ENCODE measurements around the gene PCDHB11.
A peak's percentile ranks its signal among the peaks of the same experiment; 100 is the strongest.
"Not testable (repeated sequence)": the region's sequence is repeated elsewhere in the genome, so short reads cannot be mapped to it uniquely, and the experiment has no call there.

Gene PCDHB11

GRCh38 chr5:141199359-141200235 is at the start of gene PCDHB11:
Gene PCDHB11 (plus strand): TSS chr5:141199627. CDS start chr5:141199775, 148 bp downstream.
- DNase-seq (ENCODE audit: low spot score), result peak; percentile 86

GRCh38 chr5:141149812-141150211 is 49.6 kb upstream of the PCDHB11 start, which contains the start of gene PCDHB6:
Gene PCDHB6 (plus strand): TSS chr5:141150057. CDS start chr5:141150258, 201 bp downstream.
- DNase-seq (ENCODE audit: low spot score), result no peak

GRCh38 chr5:141150224-141150992 is 49.0 kb upstream of the PCDHB11 start:
- DNase-seq (ENCODE audit: low spot score), result no peak

- no peak for DNase-seq (ENCODE audit: low spot score)
Observed at GRCh38 chr5:141150993-141151325, 48.5 kb upstream of the PCDHB11 start.

- DNase-seq (ENCODE audit: low spot score), result not testable (repeated sequence)
Observed at GRCh38 chr5:141151632-141152031, 47.8 kb upstream of the PCDHB11 start.

GRCh38 chr5:141152096-141152495 is 47.3 kb upstream of the PCDHB11 start:
- DNase-seq (ENCODE audit: low spot score), result not testable (repeated sequence)

DNA sequence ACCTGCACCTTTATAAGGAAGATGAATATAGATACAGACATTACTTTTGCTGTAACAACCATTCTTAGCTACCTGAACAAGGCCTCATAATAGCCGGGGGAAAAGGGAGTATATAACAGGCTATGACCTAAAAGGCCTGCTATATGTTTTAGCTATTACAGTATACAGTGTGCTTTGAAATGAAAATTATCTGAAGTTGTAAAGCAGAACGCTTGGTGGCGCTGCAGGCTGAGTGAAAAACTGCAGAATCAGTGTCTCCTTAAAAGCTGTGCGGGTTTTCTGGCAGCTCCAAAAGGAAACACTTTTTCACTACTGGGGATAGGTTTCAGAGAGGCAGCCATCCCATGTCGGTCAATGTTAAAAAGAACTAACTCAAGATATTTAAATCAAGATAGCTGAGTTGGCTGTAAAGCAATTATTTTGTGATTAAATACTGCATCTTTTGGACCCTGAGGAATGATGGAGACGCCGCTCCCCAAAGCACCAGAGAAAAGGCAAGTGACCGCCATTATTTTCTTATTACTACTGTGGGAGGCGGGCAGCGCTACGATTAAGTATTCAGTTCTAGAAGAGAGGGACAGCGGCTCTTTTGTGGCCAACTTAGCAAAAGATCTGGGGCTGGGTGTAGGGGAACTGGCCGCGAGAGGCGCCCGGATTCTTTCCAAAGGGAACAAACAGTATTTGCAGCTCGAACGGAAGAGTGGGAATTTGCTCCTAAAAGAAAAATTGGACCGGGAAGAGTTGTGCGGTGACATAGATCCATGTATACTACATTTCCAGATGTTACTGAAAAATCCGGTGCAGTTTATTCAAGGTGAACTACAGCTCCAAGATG is 43.7 kb upstream of the PCDHB11 start:
- DNase-seq (ENCODE audit: low spot score), result peak; percentile 59

DNA sequence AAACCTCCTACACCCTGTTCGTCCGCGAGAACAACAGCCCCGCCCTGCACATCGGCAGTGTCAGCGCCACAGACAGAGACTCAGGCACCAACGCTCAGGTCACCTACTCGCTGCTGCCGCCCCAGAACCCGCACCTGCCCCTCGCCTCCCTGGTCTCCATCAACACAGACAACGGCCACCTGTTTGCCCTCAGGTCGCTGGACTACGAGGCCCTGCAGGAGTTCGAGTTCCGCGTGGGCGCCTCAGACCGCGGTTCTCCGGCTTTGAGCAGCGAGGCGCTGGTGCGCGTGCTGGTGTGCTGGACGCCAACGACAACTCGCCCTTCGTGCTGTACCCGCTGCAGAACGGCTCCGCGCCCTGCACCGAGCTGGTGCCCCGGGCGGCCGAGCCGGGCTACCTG is 42.1 kb upstream of the PCDHB11 start:
- DNase-seq (ENCODE audit: low spot score), result not testable (repeated sequence)

- not testable (repeated sequence) for DNase-seq (ENCODE audit: low spot score)
Observed at GRCh38 chr5:141157901-141158300, 41.5 kb upstream of the PCDHB11 start.

GRCh38 chr5:141172381-141173204 is 26.8 kb upstream of the PCDHB11 start, which contains the start of gene PCDHB7:
Gene PCDHB7 (plus strand): TSS chr5:141172644. CDS start chr5:141172836, 192 bp downstream.
- DNase-seq (ENCODE audit: low spot score), result peak; percentile 36

GRCh38 chr5:141174291-141175104 is 24.9 kb upstream of the PCDHB11 start:
- not testable (repeated sequence) for DNase-seq (ENCODE audit: low spot score)

DNA sequence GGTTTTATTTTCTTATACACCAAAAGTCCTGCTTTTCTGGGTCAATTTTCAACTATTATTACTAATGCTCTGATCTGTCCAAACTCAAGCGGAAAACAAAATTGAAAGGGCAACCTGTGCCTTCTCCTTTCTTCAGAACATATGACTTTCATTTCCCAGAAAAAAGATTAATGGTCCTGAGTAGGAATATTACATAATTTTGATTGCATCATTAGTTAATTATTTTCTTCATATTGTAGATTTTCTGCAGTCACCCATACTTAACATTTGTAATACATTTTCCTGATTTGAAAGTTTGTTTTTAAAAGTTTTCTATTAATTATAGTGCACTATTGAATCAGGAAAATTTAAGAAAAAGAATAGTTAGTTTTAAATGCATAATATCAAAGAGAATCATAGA is 23.5 kb upstream of the PCDHB11 start:
- no peak for DNase-seq (ENCODE audit: low spot score)

- DNase-seq (ENCODE audit: low spot score), result peak; percentile 91
Observed at GRCh38 chr5:141177577-141178191, 21.7 kb upstream of the PCDHB11 start, which contains the start of gene PCDHB8. Gene PCDHB8 (plus strand): TSS chr5:141177790. CDS start chr5:141178035, 245 bp downstream.

DNA sequence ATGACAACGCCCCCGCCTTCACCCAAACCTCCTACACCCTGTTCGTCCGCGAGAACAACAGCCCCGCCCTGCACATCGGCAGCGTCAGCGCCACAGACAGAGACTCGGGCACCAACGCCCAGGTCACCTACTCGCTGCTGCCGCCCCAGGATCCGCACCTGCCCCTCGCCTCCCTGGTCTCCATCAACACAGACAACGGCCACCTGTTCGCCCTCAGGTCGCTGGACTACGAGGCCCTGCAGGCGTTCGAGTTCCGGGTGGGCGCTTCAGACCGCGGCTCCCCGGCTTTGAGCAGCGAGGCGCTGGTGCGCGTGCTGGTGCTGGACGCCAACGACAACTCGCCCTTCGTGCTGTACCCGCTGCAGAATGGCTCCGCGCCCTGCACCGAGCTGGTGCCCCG is 20.1 kb upstream of the PCDHB11 start:
- not testable (repeated sequence) for DNase-seq (ENCODE audit: low spot score)

DNA sequence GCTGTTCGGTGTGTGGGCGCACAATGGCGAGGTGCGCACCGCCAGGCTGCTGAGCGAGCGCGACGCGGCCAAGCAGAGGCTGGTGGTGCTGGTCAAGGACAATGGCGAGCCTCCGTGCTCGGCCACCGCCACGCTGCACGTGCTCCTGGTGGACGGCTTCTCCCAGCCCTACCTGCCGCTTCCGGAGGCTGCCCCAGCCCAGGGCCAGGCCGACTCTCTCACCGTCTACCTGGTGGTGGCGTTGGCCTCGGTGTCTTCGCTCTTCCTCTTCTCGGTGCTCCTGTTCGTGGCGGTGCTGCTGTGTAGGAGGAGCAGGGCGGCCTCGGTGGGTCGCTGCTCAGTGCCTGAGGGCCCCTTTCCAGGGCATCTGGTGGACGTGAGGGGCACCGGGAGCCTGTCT is 19.6 kb upstream of the PCDHB11 start:
- DNase-seq (ENCODE audit: low spot score), result not testable (repeated sequence)

GRCh38 chr5:141180313-141180712 is 19.1 kb upstream of the PCDHB11 start:
- DNase-seq (ENCODE audit: low spot score), result no peak

- DNase-seq (ENCODE audit: low spot score), result no peak
Observed at GRCh38 chr5:141182248-141182647, 17.2 kb upstream of the PCDHB11 start, which contains the start of gene PCDHB16. Gene PCDHB16 (plus strand): TSS chr5:141182387. CDS start chr5:141182560, 173 bp downstream.

DNA sequence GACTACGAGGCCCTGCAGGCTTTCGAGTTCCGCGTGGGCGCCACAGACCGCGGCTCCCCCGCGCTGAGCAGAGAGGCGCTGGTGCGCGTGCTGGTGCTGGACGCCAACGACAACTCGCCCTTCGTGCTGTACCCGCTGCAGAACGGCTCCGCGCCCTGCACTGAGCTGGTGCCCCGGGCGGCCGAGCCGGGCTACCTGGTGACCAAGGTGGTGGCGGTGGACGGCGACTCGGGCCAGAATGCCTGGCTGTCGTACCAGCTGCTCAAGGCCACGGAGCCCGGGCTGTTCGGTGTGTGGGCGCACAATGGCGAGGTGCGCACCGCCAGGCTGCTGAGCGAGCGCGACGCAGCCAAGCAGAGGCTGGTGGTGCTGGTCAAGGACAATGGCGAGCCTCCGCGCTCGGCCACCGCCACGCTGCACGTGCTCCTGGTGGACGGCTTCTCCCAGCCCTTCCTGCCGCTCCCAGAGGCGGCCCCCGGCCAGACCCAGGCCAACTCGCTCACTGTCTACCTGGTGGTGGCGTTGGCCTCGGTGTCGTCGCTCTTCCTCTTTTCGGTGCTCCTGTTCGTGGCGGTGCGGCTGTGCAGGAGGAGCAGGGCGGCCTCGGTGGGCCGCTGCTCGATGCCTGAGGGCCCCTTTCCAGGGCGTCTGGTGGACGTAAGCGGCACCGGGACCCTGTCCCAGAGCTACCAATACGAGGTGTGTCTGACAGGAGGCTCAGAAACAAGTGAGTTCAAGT is 15.1 kb upstream of the PCDHB11 start:
- not testable (repeated sequence) for DNase-seq (ENCODE audit: low spot score)

Measured in RKO (cell line).